HG03575 (cell line): ENCODE measurements around the gene ZNF560.
"Not testable (repeated sequence)": the region's sequence is repeated elsewhere in the genome, so short reads cannot be mapped to it uniquely, and the experiment has no call there.

Experiments
- ATAC-seq: cut with Tn5 transposase; IDR thresholded peaks from one replicate; pipeline ENCODE4 v1.9.1; 2021; ENCODE audit not compliant: unreplicated experiment, insufficient number of reproducible peaks, low FRiP score; ENCODE audit errors: extremely low read depth

The ZNF560 gene

GRCh38 chr19:9498183-9498902 is at the start of gene ZNF560:
TSS of gene ZNF560 (minus strand) at chr19:9498616. CDS start at chr19:9475313, 23,303 bp downstream.
- ATAC-seq = no peak

- ATAC-seq = no peak
Measured at GRCh38 chr19:9547870-9548269, 49.5 kb upstream of the ZNF560 start.

GRCh38 chr19:9541281-9541680 is 42.9 kb upstream of the ZNF560 start:
- not testable (repeated sequence) for ATAC-seq

- ATAC-seq = not testable (repeated sequence)
Measured at GRCh38 chr19:9539921-9540320, 41.5 kb upstream of the ZNF560 start.

GRCh38 chr19:9539201-9539600 is 40.8 kb upstream of the ZNF560 start:
- ATAC-seq = not testable (repeated sequence)

- ATAC-seq = no peak
Measured at GRCh38 chr19:9538183-9539058, 40.0 kb upstream of the ZNF560 start, which contains the start of gene ZNF426. TSS of gene ZNF426 (minus strand) at chr19:9538645. CDS start at chr19:9536232, 2,413 bp downstream.

- no peak for ATAC-seq
Measured at GRCh38 chr19:9535934-9536333, 37.5 kb upstream of the ZNF560 start.

- ATAC-seq = no peak
Measured at GRCh38 chr19:9531933-9532332, 33.5 kb upstream of the ZNF560 start.

- no peak for ATAC-seq
Measured at GRCh38 chr19:9528757-9529336, 30.4 kb upstream of the ZNF560 start.

- ATAC-seq = no peak
Measured at GRCh38 chr19:9523885-9524474, 25.6 kb upstream of the ZNF560 start.

GRCh38 chr19:9507285-9507684 is 8.9 kb upstream of the ZNF560 start:
- ATAC-seq = no peak

GRCh38 chr19:9500796-9501195 is 2.4 kb upstream of the ZNF560 start:
- no peak for ATAC-seq

GRCh38 chr19:9494096-9494495 is 4.3 kb downstream of the ZNF560 start:
- no peak for ATAC-seq

- ATAC-seq = no peak
Measured at GRCh38 chr19:9487016-9487415, 11.4 kb downstream of the ZNF560 start.

- ATAC-seq = no peak
Measured at GRCh38 chr19:9485140-9485539, 13.3 kb downstream of the ZNF560 start.

- no peak for ATAC-seq
Measured at GRCh38 chr19:9474975-9475374, 23.4 kb downstream of the ZNF560 start.

- ATAC-seq = no peak
Measured at GRCh38 chr19:9467161-9467560, 31.3 kb downstream of the ZNF560 start.

- ATAC-seq = no peak
Measured at GRCh38 chr19:9461938-9462337, 36.5 kb downstream of the ZNF560 start.

- no peak for ATAC-seq
Measured at GRCh38 chr19:9456018-9456689, 42.3 kb downstream of the ZNF560 start.
